SK-N-SH (cell line): ENCODE results near the gene TESMIN. TPM values are rescaled to one million over a fixed set of nuclear protein-coding genes. Genes with fewer than 3 reads are reported as not detected.

Experiments
- CTCF ChIA-PET: fragments of 300-600, 350-600 bp; formaldehyde crosslinking; extraction: SDS; loops from one replicate; lab custom pipeline; 2021; lab: Yijun Ruan, JAX
- POLR2A ChIA-PET: fragments of 350-600 bp; sonication (Branson Sonifier 250); formaldehyde crosslinking; extraction: SDS; loops from one replicate; lab custom pipeline; 2020; ENCODE audit warnings: antibody characterized with exemption, inconsistent platforms; lab: Yijun Ruan, JAX
- DNase-seq: peaks from one replicate; pipeline ENCODE4 v3.0.0; 2012
- H2AFZ ChIP-seq: fragments of 200-600 bp; sonication (generic); 2 replicates; pipeline ENCODE4 v1.8.1; 2016; ENCODE audit warnings: antibody characterized with exemption, mild to moderate bottlenecking, low read depth
- H3F3A ChIP-seq: fragments of 200-600 bp; sonication (generic); replicated peaks from 2 replicates; pipeline ENCODE3; 2016; ENCODE audit warnings: antibody characterized with exemption, mild to moderate bottlenecking; ENCODE audit not compliant: insufficient read depth
- H3K27ac ChIP-seq, 2 experiments: fragments of 200-500 bp in 1 of 2; fragments of 200-600 bp in 1 of 2; sonication (Bioruptor generic) in 1 of 2; sonication (generic), shearing (Covaris generic) in 1 of 2; 2 replicates each; pipeline versions ENCODE4 v1.5.1 to v1.6.1; 2014 to 2016; ENCODE audit warnings: low read depth in 2 of 2, inconsistent platforms in 1 of 2, low read length in 1 of 2, mild to moderate bottlenecking in 1 of 2, mixed read lengths in 1 of 2
- H3K27me3 ChIP-seq: fragments of 200-600 bp; sonication (generic), shearing (Covaris generic); 2 replicates; pipeline ENCODE4 v1.6.1; 2016; ENCODE audit warnings: mixed run types; ENCODE audit not compliant: insufficient read depth
- H3K36me3 ChIP-seq, 2 experiments: fragments of 200-500 bp in 1 of 2; fragments of 200-600 bp in 1 of 2; sonication (Bioruptor generic) in 1 of 2; sonication (generic) in 1 of 2; replicated peaks in 1 of 2; 2 replicates each; pipeline versions ENCODE3 to v1.5.1; 2014 to 2016; ENCODE audit warnings: low read length in 1 of 2, mild to moderate bottlenecking in 1 of 2; ENCODE audit not compliant: insufficient read depth in 2 of 2, control insufficient read depth in 1 of 2
- H3K4me1 ChIP-seq, 2 experiments: fragments of 200-500 bp in 1 of 2; fragments of 200-600 bp in 1 of 2; sonication (Bioruptor generic) in 1 of 2; sonication (generic), shearing (Covaris generic) in 1 of 2; 2 replicates each; pipeline versions ENCODE4 v1.5.1 to v1.6.1; 2014 to 2016; ENCODE audit warnings: low read depth in 1 of 2, low read length in 1 of 2, mixed run types in 1 of 2; ENCODE audit not compliant: insufficient read depth in 2 of 2, control insufficient read depth in 1 of 2
- H3K4me2 ChIP-seq: fragments of 200-600 bp; sonication (generic), shearing (Covaris generic); 2 replicates; pipeline ENCODE4 v1.6.1; 2017; ENCODE audit warnings: mixed run types
- H3K4me3 ChIP-seq, 2 experiments: fragments of 200-500 bp in 1 of 2; fragments of 200-600 bp in 1 of 2; sonication (Bioruptor generic) in 1 of 2; sonication (generic), shearing (Covaris generic) in 1 of 2; 2 replicates each; pipeline versions ENCODE4 v1.5.1 to v1.8.1; 2014 to 2016; ENCODE audit warnings: low read depth in 2 of 2, inconsistent platforms in 1 of 2, low read length in 1 of 2, mild to moderate bottlenecking in 1 of 2, mixed read lengths in 1 of 2, moderate library complexity in 1 of 2
- H3K79me2 ChIP-seq: fragments of 200-600 bp; sonication (generic); 2 replicates; pipeline ENCODE4 v1.8.1; 2017; ENCODE audit warnings: mild to moderate bottlenecking; ENCODE audit not compliant: insufficient read depth
- H3K9ac ChIP-seq: fragments of 200-600 bp; sonication (generic); 2 replicates; pipeline ENCODE4 v1.6.1; 2017; ENCODE audit warnings: mixed run types
- H3K9me2 ChIP-seq: fragments of 200-600 bp; sonication (generic); 2 replicates; pipeline ENCODE4 v1.6.1; 2017; ENCODE audit warnings: mixed run types
- H3K9me3 ChIP-seq: fragments of 200-600 bp; sonication (generic); 2 replicates; pipeline ENCODE4 v1.6.1; 2017; ENCODE audit warnings: mixed run types, mild to moderate bottlenecking, moderate library complexity
- H4K20me1 ChIP-seq: fragments of 200-600 bp; sonication (generic); 2 replicates; pipeline ENCODE4 v1.6.1; 2017; ENCODE audit warnings: mild to moderate bottlenecking, mixed run types; ENCODE audit not compliant: insufficient read depth
- CTCF ChIP-seq: fragments of 200-600 bp; sonication (generic); IDR thresholded peaks from 2 replicates; pipeline ENCODE4 v1.6.1; 2017; ENCODE audit warnings: antibody characterized with exemption, mild to moderate bottlenecking, moderate library complexity
- NRF1 ChIP-seq: IDR thresholded peaks from 2 replicates; pipeline ENCODE4 v1.6.1; 2012; ENCODE audit warnings: low read depth, mild to moderate bottlenecking, low read length
- PBX3 ChIP-seq: IDR thresholded peaks from 2 replicates; pipeline ENCODE4; 2012
- RCOR1 ChIP-seq: fragments of 150-350 bp; IDR thresholded peaks from 2 replicates; pipeline ENCODE4 v1.6.1; 2017; ENCODE audit warnings: antibody characterized with exemption, low read length
- REST ChIP-seq: IDR thresholded peaks from 2 replicates; pipeline ENCODE4 v1.6.1; 2012; ENCODE audit warnings: mild to moderate bottlenecking, low read depth, low read length, moderate library complexity
- RXRA ChIP-seq: IDR thresholded peaks from 2 replicates; pipeline ENCODE4 v1.4.0; 2012; ENCODE audit warnings: low read depth, mild to moderate bottlenecking, borderline replicate concordance
- SIN3A ChIP-seq: IDR thresholded peaks from 2 replicates; pipeline ENCODE4 v1.6.1; 2012; ENCODE audit warnings: low read depth, mild to moderate bottlenecking, low read length, moderate library complexity, borderline replicate concordance
- TAF1 ChIP-seq: IDR thresholded peaks from 2 replicates; pipeline ENCODE4 v1.6.1; 2012; ENCODE audit warnings: low read depth, mild to moderate bottlenecking, low read length, moderate library complexity, borderline replicate concordance
- TCF12 ChIP-seq: IDR thresholded peaks from 2 replicates; pipeline ENCODE4 v1.4.0; 2012
- USF1 ChIP-seq: IDR thresholded peaks from 2 replicates; pipeline ENCODE4 v1.4.0; 2012; ENCODE audit warnings: low read depth, borderline replicate concordance
- USF2 ChIP-seq: fragments of 150-350 bp; IDR thresholded peaks from 2 replicates; pipeline ENCODE4 v1.6.1; 2017; ENCODE audit warnings: antibody characterized with exemption, low read length, low read depth, borderline replicate concordance
- YY1 ChIP-seq: IDR thresholded peaks from 2 replicates; pipeline ENCODE4 v1.4.0; 2012; ENCODE audit warnings: low read depth, mild to moderate bottlenecking
- ZBTB33 ChIP-seq: IDR thresholded peaks from 2 replicates; pipeline ENCODE4 v1.4.0; 2012; ENCODE audit warnings: low read depth, borderline replicate concordance
- WGBS: methylation state at CpG from one replicate; pipeline ENCODE4 v1.1.6; 2017; ENCODE audit warnings: low lambda C conversion rate; 5-methylcytosine and 5-hydroxymethylcytosine counted together
- polyA plus RNA-seq, 3 experiments: library from polyadenylated mRNA; depleted of rRNA; stranded (reverse); fragments of >200 nt; gene quantifications; 2 replicates each; pipeline ENCODE4 v1.2.3, GENCODE V29; 2012

The TESMIN gene
- polyA plus RNA-seq, 1 of the 3 experiments (the other 2 are of a cell fraction) = 3.5 TPM

GRCh38 chr11:68750195-68751003, 921 bp downstream of the TESMIN start:
- H3K4me2 ChIP-seq = no peak overlapping the region
- no peaks in the 10 kb centered on the region for H3K79me2 ChIP-seq
- no peak overlapping the region for H3K4me3 ChIP-seq
- ChIA-PET POLR2A (interaction anchor here (0.8 kb wide), 1 partner anchor 25 kb away, joined by 3 read pairs; no protein-coding TSS in a partner anchor), CTCF (interaction anchor here (0.7 to 1.9 kb wide), 3 partner anchors 22 to 432 kb away, joined by 3 to 4 read pairs (median 4); no protein-coding TSS in a partner anchor)
- H2AFZ ChIP-seq = no peak overlapping the region
- TF ChIP-seq YY1 = no peak
- no peak for TF ChIP-seq USF2
- TF ChIP-seq REST = no peak
- TF ChIP-seq CTCF = no peak
- no peak for TF ChIP-seq SIN3A
- TF ChIP-seq USF1 = no peak
- TF ChIP-seq ZBTB33 = no peak
- TF ChIP-seq RXRA = no peak
- no peak for TF ChIP-seq PBX3
- TF ChIP-seq NRF1 = no peak
- TF ChIP-seq TCF12 = no peak
- TF ChIP-seq TAF1 = no peak
- TF ChIP-seq RCOR1 = no peak
- H3F3A ChIP-seq = peaks cover 10% of the 10 kb centered on the region
- no peak overlapping the region for H3K9ac ChIP-seq
- no peak for DNase-seq
- no peaks in the 10 kb centered on the region for H3K36me3 ChIP-seq
- peaks cover 0 to 27% of the 10 kb centered on the region in 2 experiments; a peak in 2 of 4 replicates for H3K4me1 ChIP-seq
- H3K9me3 ChIP-seq = no peaks in the 10 kb centered on the region
- WGBS = 97% methylated on average over 52 of the region's 76 CpGs
- H3K9me2 ChIP-seq = no peaks in the 10 kb centered on the region
- no peaks in the 10 kb centered on the region for H3K27me3 ChIP-seq
- no peaks in the 10 kb centered on the region for H4K20me1 ChIP-seq
- peak overlapping the region in 1 of 2 experiments; percentile 69; a peak in 2 of 4 replicates for H3K27ac ChIP-seq
